Head of caudate nucleus (tissue), 42 donors: ENCODE measurements around the gene PLCB2.

Experiments used
- DNase-seq, 42 donors: peaks; one replicate each; pipeline versions ENCODE4 v3.0.0 to v3.0.0-alpha.2; 2020 to 2021; ENCODE audit warnings: mixed read lengths in 7 of 42
- intact Hi-C: fragments of 100-400 bp; cut with DNase I; formaldehyde crosslinking; loops from one replicate; pipeline ENCODE4 v1.15.0; 2022

The PLCB2 gene

DNA sequence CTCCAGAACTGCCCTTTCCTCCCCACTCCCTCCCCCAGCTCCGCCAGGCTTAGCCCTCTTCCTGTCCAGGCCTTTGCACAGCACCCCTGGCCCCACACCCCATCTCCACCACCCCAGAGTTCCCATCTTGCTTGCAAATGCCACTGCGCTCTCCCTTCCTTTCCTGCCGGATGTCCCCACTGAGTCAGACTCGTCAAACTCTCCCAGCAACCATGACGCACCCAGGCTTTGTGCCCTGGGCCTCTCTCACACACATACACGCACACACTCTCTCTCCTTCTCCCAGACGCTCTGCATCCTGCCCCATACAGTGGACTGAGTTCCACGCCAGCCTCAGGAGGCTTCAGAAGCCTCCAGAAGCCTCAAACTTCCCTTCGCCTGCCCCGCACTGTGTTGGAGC, 35.8 kb upstream of the PLCB2 start:
- no peak for DNase-seq
- intact Hi-C loops = loop anchor here (5.0 kb wide), 1 partner anchor 79 kb away; no protein-coding TSS in a partner anchor

GRCh38 chr15:40342416-40343320, 34.9 kb upstream of the PLCB2 start:
- no peak for DNase-seq
- intact Hi-C loops = loop anchor here (5.0 kb wide), 1 partner anchor 80 kb away; no protein-coding TSS in a partner anchor

GRCh38 chr15:40340740-40341400, 33.1 kb upstream of the PLCB2 start, which contains the start of gene CCDC9B:
TSS of gene CCDC9B (minus strand) at chr15:40340939. CDS start at chr15:40340819, 120 bp downstream.
- DNase-seq = peak; percentile 81 to 95 (median 90)
- intact Hi-C loops = loop anchor here (5.0 kb wide), 1 partner anchor 81 kb away; no protein-coding TSS in a partner anchor

- DNase-seq = peak in 40 of 42 donors; percentile 40 to 86 (median 68)
These were observed 32.5 kb upstream of the PLCB2 start for GRCh38 chr15:40340038-40340739.

GRCh38 chr15:40339621-40339945, 31.8 kb upstream of the PLCB2 start:
- intact Hi-C loops = no loop called here

More at GRCh38 chr15:40340038-40340739, 32.5 kb upstream of the PLCB2 start:
- intact Hi-C loops = loop anchor here (5.0 kb wide), 1 partner anchor 82 kb away; no protein-coding TSS in a partner anchor

GRCh38 chr15:40338921-40339620, 31.3 kb upstream of the PLCB2 start:
- intact Hi-C loops = no loop called here
- DNase-seq = peak; percentile 38 to 91 (median 79)

More at GRCh38 chr15:40339621-40339945, 31.8 kb upstream of the PLCB2 start:
- DNase-seq = no peak

DNA sequence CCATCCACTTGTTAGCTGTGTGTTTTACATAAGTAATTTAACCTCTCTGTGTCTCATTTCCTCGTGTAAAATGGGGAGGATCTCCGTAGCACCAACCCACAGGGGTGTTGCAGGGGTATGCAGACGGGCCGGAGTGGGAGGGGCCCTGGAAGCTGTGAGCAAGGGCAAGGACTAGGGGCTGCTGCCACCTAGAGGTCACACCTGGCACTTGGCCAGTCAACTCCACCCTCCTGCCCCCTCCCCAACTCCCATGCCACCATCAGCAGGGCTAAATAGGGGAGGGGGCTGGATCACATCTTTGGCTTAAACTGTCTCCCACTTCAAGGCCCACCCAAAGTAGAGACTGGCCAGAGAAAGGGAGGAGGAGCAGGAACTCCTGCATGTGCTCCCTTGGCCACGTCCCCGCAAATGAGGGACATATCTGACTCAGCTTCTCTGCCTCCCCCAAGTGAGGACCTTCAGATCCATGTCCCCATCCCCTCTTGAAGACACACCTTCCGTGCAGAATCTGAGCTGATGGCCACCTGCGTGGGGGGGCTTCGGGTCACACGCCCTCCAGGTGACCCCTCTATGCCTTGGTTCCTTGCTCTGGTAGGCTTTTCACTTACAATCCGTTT, 30.4 kb upstream of the PLCB2 start:
- intact Hi-C loops = no loop called here
- DNase-seq = peak; percentile 59 to 89 (median 76)

GRCh38 chr15:40337597-40337996, 29.9 kb upstream of the PLCB2 start:
- intact Hi-C loops = no loop called here
- no peak for DNase-seq

- DNase-seq = peak in 9 of 42 donors; percentile 9 to 60 (median 26)
- intact Hi-C loops = no loop called here
These were observed 29.0 kb upstream of the PLCB2 start for GRCh38 chr15:40336744-40337122.

DNA sequence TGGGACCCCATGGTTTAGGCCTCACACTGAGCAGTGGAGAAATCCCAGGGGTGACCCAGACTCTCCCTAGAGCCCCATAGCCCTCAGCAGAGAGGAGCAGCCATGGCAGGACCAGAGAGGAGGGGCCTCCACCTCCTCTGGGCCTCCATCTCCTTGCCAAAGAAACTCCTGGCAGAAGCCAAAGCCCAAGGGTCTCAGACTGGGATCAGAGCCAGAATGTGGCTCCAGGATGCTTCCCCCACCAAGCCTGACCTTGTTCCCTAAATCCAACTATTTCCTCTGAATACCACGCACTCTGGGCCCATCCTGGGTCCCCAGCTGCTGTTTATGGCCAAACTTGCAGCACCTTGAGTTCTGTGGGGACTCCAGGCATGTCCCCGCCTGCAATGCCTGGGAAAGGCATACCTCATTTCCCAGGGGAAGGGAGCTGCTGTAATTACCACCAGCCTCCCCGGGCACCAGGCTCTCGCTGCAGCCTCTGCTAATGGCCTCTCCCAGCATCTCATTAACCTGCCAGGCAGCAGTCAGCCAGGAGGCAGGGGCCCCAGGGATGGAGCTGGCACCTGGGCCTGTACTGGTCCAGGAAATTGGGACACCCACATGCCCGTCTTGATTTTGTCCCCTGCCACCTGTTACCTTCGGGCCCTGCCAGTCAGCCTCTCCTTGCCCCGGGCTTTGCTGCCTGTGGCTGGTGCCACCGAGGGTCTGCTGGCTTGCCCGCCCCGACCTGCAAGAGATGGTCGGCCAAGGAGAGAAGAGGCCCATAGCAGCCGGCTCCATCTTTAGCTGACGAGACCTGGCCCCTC, 28.4 kb upstream of the PLCB2 start:
- intact Hi-C loops = no loop called here
- DNase-seq = no peak

DNA sequence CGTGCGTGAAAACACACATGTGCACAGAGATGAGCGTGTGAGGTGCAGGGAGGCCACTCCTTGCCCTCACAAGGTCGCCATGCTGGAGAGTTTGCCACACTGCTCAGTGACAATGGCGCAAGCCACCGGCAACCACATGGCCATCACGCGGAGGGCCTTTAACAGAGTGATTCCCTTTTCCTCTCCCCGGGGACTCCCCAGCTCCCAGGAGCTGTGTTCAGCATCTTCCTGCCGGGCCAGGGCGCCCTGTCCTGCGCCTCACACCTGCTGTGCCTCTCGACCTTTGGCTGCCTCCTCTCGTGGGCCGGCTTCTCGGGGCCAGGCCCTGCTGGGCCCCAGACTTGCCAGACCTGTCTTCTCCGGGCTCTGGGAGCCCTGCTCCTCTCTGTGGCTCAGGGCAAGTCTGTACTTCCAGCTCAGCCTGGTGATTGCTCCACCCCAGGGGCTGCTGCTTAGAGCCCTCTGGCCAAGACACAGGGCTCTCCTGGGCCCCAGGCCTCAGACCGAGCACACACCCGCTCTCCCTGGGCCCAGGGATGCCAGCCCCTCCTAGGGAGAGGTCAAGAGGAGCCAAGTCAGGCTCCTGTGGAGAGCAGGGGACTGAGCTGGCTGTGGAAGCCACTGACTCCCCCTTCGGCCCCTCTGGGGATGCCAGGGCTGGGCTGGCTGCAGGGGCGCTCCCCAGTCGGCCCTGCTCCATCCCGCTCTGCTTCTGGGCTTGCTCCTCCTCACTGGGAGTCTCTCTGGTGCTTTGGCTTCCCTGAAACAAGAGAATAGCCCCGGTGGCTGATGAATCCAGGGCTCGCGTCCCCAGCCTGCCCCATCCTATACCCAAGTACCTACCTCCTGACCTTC, 27.4 kb upstream of the PLCB2 start:
- DNase-seq = peak in 4 of 42 donors; percentile 23 to 42 (median 30)
- intact Hi-C loops = no loop called here

GRCh38 chr15:40334541-40334940, 26.8 kb upstream of the PLCB2 start:
- DNase-seq = no peak
- intact Hi-C loops = no loop called here

DNA sequence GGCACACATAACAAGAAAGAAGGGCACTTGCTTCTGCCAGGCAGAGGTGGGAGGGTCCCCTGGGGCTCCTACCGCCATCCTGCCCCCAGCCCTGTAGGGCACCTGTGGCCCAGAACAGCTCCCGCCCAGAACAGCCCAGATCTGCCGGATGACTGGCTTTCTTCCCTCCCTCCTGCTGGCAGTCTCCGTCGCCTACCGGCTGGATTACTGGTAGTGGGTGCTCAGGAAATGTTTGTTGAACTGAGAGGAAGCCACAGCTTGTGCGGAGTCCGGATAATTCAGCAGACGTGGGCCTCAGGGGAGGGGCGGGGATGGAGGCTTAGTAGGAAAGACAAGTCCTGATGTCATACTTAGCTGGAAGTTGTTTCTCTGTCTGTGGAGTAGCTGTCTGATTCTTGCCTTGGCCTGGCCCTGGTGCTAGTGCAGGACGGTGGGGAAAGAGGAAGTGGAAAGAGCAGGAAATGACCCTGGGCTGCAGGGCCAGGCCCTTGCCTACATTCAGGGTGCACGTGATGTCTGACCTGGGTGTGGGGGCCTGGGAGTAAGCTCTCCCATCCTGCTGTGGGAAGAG, 26.3 kb upstream of the PLCB2 start:
- intact Hi-C loops = no loop called here
- DNase-seq = peak in 29 of 42 donors; percentile 21 to 72 (median 47)

DNA sequence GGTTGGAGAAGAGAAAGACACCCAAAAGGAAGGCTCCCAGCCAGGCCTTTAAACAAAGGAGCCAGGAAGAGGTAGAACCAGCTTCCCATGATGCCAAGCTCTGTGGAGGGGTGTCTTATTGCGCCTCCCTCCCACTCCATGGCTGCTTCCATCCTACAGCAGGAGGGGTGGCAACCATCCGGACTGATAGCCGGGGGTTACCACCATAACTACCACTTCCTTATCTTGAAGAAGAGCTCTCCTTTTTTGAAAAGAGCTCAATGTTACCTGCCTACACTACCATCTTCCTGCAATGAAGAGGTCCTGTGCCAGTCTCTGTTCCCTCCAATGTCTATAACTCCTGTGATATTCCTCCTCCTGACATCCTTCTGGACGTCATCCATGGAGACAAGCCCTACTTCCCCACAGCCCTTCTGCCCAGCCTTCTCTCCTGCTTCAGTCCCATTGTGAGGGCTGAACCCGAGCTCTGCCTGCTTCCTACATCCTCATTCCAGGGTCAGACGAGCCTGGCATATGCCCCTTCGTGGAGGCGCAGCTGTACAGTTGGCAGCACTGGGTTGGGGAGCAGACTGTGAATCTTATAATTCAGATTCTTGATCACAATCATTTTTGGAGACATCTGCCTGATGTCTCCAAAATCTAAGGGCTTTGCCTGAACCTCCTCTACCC, 24.5 kb upstream of the PLCB2 start:
- intact Hi-C loops = no loop called here
- DNase-seq = no peak

GRCh38 chr15:40331637-40332036, 23.9 kb upstream of the PLCB2 start:
- no peak for DNase-seq

GRCh38 chr15:40331026-40331425, 23.3 kb upstream of the PLCB2 start:
- intact Hi-C loops = no loop called here
- no peak for DNase-seq

More at GRCh38 chr15:40331637-40332036, 23.9 kb upstream of the PLCB2 start:
- intact Hi-C loops = no loop called here
